GM19023 (cell line): ENCODE results near the gene UBB.

Experiments used
- ATAC-seq: cut with Tn5 transposase; IDR thresholded peaks from one replicate; pipeline ENCODE4 v1.9.1; 2021; ENCODE audit warnings: mild to moderate bottlenecking, moderate library complexity; ENCODE audit not compliant: unreplicated experiment

Gene UBB

DNA sequence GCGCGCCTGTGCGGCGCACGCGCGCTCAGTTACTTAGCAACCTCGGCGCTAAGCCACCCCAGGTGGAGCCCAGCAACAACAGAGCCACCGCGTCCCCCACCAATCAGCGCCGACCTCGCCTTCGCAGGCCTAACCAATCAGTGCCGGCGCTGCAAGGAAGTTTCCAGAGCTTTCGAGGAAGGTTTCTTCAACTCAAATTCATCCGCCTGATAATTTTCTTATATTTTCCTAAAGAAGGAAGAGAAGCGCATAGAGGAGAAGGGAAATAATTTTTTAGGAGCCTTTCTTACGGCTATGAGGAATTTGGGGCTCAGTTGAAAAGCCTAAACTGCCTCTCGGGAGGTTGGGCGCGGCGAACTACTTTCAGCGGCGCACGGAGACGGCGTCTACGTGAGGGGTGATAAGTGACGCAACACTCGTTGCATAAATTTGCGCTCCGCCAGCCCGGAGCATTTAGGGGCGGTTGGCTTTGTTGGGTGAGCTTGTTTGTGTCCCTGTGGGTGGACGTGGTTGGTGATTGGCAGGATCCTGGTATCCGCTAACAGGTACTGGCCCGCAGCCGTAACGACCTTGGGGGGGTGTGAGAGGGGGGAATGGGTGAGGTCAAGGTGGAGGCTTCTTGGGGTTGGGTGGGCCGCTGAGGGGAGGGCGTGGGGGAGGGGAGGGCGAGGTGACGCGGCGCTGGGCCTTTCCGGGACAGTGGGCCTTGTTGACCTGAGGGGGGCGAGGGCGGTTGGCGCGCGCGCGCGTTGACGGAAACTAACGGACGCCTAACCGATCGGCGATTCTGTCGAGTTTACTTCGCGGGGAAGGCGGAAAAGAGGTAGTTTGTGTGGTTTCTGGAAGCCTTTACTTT lies at the start of gene UBB:
TSS of gene UBB (plus strand) at position 452 of the 856 bp plus-strand sequence. CDS start 817 bp downstream, outside the sequence.
- peak; percentile 95 for ATAC-seq

- no peak for ATAC-seq
Measured at GRCh38 chr17:16338391-16338790, 42.5 kb upstream of the UBB start.

- ATAC-seq = no peak
Measured at GRCh38 chr17:16339402-16339801, 41.5 kb upstream of the UBB start.

DNA sequence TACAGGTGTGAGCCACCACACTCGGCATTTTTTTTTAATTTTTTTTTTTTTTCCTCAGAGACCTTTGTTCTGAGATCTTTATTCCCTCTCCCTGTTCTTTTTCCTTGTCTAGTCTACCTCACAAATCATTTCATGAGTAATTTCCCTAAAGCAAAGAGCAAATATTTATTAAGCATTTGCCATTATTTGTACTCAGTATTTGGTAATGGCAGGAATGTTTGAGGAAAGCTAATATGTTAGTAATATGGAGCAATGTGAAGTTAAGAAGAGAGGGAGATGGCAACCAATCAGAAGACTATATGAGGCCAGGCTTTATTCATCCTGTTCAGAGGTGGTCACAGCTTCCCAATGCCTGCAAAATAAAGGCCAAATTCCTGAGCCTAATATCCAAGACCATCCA lies 40.9 kb upstream of the UBB start:
- ATAC-seq = no peak

GRCh38 chr17:16342979-16343378 lies 37.9 kb upstream of the UBB start:
- ATAC-seq = no peak

- ATAC-seq = no peak
Measured at GRCh38 chr17:16343569-16343968, 37.3 kb upstream of the UBB start.

- ATAC-seq = no peak
Measured at GRCh38 chr17:16345565-16345964, 35.3 kb upstream of the UBB start.

GRCh38 chr17:16346721-16347271 lies 34.1 kb upstream of the UBB start:
- no peak for ATAC-seq

DNA sequence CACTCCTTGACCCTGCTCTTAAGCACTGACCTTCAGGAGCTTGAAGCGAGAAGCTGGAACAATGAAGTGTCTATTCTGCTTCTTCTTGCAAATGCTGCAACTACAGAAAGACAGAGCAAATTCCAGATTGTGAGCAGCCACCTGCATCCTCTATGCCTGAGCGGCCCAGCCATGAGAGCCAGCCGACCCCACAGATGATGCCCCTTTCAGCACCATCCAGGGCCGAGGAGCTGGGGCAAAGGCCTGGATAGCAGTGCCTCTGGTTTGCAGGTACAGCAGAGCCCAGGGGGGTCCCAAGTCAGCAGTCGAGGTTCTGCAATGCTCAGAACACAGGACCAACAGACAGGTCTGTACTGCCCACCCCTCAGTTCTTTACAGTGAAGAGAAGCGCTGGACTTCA lies 32.3 kb upstream of the UBB start:
- no peak for ATAC-seq

DNA sequence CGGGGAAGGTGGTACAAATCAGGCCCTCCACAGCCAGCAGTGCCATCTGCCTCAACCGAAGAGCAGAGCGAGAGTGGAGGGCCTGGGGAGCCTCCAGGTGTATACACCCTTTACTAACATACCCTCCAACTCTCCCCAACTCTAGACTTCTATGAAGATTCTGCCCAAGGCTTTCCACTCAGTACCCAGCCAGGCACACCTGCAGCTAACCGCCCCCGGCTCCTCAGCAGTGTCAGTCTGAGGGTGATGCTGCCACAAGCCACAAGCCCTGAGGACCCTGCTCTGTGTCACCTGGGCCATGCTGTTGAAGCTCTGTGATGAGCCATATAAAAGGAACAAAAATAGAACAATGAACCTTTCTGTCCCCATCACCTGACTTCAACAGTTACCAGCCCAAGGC lies 31.5 kb upstream of the UBB start:
- ATAC-seq = no peak

- ATAC-seq = no peak
Measured at GRCh38 chr17:16351831-16352230, 29.1 kb upstream of the UBB start.

DNA sequence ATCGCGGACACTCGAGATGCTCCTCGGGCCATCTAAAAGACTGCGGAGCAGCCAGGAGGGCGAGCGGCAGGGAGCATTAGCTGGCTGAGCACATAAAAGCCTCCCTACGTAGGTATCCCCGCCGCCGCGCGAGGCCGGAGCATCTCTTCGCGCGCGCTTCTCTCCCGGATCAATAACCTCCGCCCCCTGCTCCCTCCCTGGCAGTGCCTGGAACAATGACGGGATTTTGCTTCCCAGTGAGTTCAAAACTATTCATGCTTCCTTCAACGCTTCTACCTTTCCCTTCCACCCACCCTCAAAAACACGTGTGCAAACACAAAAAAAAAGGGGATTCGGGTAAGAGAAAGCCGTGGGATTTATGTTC lies 28.6 kb upstream of the UBB start:
- ATAC-seq = no peak

GRCh38 chr17:16352667-16353316 lies 28.1 kb upstream of the UBB start:
- peak; percentile 56 for ATAC-seq

- ATAC-seq = peak; percentile 66
Measured at GRCh38 chr17:16353317-16354174, 27.3 kb upstream of the UBB start, which contains the start of gene CENPV. TSS of gene CENPV (minus strand) at chr17:16353469. CDS start at chr17:16353436, 33 bp downstream.

GRCh38 chr17:16354585-16354984 lies 26.3 kb upstream of the UBB start:
- ATAC-seq = no peak

GRCh38 chr17:16358394-16358793 lies 22.5 kb upstream of the UBB start:
- no peak for ATAC-seq

DNA sequence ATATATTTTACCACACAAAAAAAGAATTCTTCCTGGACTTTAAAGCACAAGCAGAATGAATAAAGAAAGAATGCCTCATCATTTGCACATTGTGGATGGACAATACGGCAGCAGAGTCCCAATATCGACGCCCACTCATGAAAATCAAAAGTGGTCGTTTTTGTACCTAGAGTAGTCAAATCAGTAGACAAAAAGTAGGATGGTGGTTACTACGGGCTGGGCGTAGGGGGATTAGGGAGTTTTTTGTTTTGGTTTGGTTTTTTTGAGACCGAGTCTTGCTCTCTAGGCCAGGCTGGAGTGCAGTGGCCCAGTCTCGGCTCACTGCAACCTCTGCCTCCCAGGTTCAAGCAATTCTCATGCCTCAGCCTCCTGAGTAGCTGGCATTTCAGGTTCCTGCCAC lies 19.0 kb upstream of the UBB start:
- no peak for ATAC-seq

- no peak for ATAC-seq
Measured at GRCh38 chr17:16363749-16364536, 16.9 kb upstream of the UBB start.

GRCh38 chr17:16364625-16365024 lies 16.3 kb upstream of the UBB start:
- ATAC-seq = no peak

- ATAC-seq = no peak
Measured at GRCh38 chr17:16371742-16372141, 9.1 kb upstream of the UBB start.
